ENCODE measurements around the gene TSPAN6. TPM values are rescaled to one million over a fixed set of nuclear protein-coding genes. Genes with fewer than 3 reads are reported as not detected.

The TSPAN6 gene
- total and polyA plus RNA-seq, 5 donors = 6.2 to 11.9 (median 9.1) TPM

GRCh38 chrX:100611951-100612350 lies 24.7 kb downstream of the TSPAN6 start:
- no peak for ATAC-seq
- no peak overlapping the region for H3K27ac ChIP-seq (ENCODE audit: low read length)
- no peaks in the 10 kb centered on the region for H3K4me1 ChIP-seq (ENCODE audit: control insufficient read depth, insufficient read depth, low read length)
- WGBS = 61% methylated on average over 5 of the region's 5 CpGs
- intact Hi-C loops (cut with DNase I) = no loop called here
- H3K9me3 ChIP-seq (ENCODE audit: control insufficient read depth, low read length) = no peaks in the 10 kb centered on the region
- H3K27me3 ChIP-seq (ENCODE audit: control insufficient read depth, insufficient read depth) = no peaks in the 10 kb centered on the region
- no peak overlapping the region for H3K4me3 ChIP-seq (ENCODE audit: low read length)
- no peak for DNase-seq

GRCh38 chrX:100609591-100609990 lies 27.0 kb downstream of the TSPAN6 start:
- WGBS = 3% methylated on average over 1 of the region's 1 CpG
- no peaks in the 10 kb centered on the region for H3K4me1 ChIP-seq (ENCODE audit: control insufficient read depth, insufficient read depth, low read length)
- no peak overlapping the region for H3K27ac ChIP-seq (ENCODE audit: low read length)
- H3K4me3 ChIP-seq (ENCODE audit: low read length) = no peak overlapping the region
- intact Hi-C loops (cut with DNase I) = no loop called here
- H3K9me3 ChIP-seq (ENCODE audit: control insufficient read depth, low read length) = no peaks in the 10 kb centered on the region
- DNase-seq = no peak
- ATAC-seq = no peak
- H3K27me3 ChIP-seq (ENCODE audit: control insufficient read depth, insufficient read depth) = no peaks in the 10 kb centered on the region

GRCh38 chrX:100606753-100607152 lies 29.9 kb downstream of the TSPAN6 start:
- DNase-seq (no peak), ATAC-seq (no peak)
- Histone ChIP-seq H3K4me1 (ENCODE audit: control insufficient read depth, insufficient read depth, low read length) (no peaks in the 10 kb centered on the region), H3K4me3 (ENCODE audit: low read length) (no peak overlapping the region), H3K27ac (ENCODE audit: low read length) (no peak overlapping the region), H3K9me3 (ENCODE audit: control insufficient read depth, low read length) (no peaks in the 10 kb centered on the region), H3K27me3 (ENCODE audit: control insufficient read depth, insufficient read depth) (no peaks in the 10 kb centered on the region)
- 71% methylated on average over 1 of the region's 1 CpG for WGBS
- intact Hi-C loops (cut with DNase I) = no loop called here

GRCh38 chrX:100600758-100601157 lies 35.8 kb downstream of the TSPAN6 start:
- ATAC-seq = no peak
- intact Hi-C loops (cut with DNase I) = no loop called here
- no peak for DNase-seq
- no peak overlapping the region for H3K27ac ChIP-seq (ENCODE audit: low read length)
- no peaks in the 10 kb centered on the region for H3K9me3 ChIP-seq (ENCODE audit: control insufficient read depth, low read length)
- H3K4me3 ChIP-seq (ENCODE audit: low read length) = no peak overlapping the region
- 75% methylated on average over 1 of the region's 1 CpG for WGBS
- no peaks in the 10 kb centered on the region for H3K4me1 ChIP-seq (ENCODE audit: control insufficient read depth, insufficient read depth, low read length)
- H3K27me3 ChIP-seq (ENCODE audit: control insufficient read depth, insufficient read depth) = no peaks in the 10 kb centered on the region

- no peaks in the 10 kb centered on the region for H3K27me3 ChIP-seq (ENCODE audit: control insufficient read depth, insufficient read depth)
Measured at GRCh38 chrX:100600340-100600739, 36.3 kb downstream of the TSPAN6 start.

GRCh38 chrX:100599456-100599855 lies 37.1 kb downstream of the TSPAN6 start:
- no peak overlapping the region for H3K4me3 ChIP-seq (ENCODE audit: low read length)
- no peaks in the 10 kb centered on the region for H3K27me3 ChIP-seq (ENCODE audit: control insufficient read depth, insufficient read depth)
- no peak for ATAC-seq
- intact Hi-C loops (cut with DNase I) = no loop called here
- no peaks in the 10 kb centered on the region for H3K9me3 ChIP-seq (ENCODE audit: control insufficient read depth, low read length)
- no peak overlapping the region for H3K27ac ChIP-seq (ENCODE audit: low read length)
- 88% methylated on average over 9 of the region's 9 CpGs for WGBS
- H3K4me1 ChIP-seq (ENCODE audit: control insufficient read depth, insufficient read depth, low read length) = no peaks in the 10 kb centered on the region
- DNase-seq = no peak

More at GRCh38 chrX:100600340-100600739, 36.3 kb downstream of the TSPAN6 start:
- H3K4me3 ChIP-seq (ENCODE audit: low read length) = no peak overlapping the region
- intact Hi-C loops (cut with DNase I) = no loop called here
- no peaks in the 10 kb centered on the region for H3K4me1 ChIP-seq (ENCODE audit: control insufficient read depth, insufficient read depth, low read length)
- DNase-seq (no peak), ATAC-seq (no peak)
- no peaks in the 10 kb centered on the region for H3K9me3 ChIP-seq (ENCODE audit: control insufficient read depth, low read length)
- no peak overlapping the region for H3K27ac ChIP-seq (ENCODE audit: low read length)

GRCh38 chrX:100596601-100597000 lies 40.0 kb downstream of the TSPAN6 start:
- DNase-seq = no peak
- no peaks in the 10 kb centered on the region for H3K4me1 ChIP-seq (ENCODE audit: control insufficient read depth, insufficient read depth, low read length)
- no peak for ATAC-seq
- intact Hi-C loops (cut with DNase I) = no loop called here
- H3K4me3 ChIP-seq (ENCODE audit: low read length) = no peak overlapping the region
- 49% methylated on average over 2 of the region's 2 CpGs for WGBS
- no peaks in the 10 kb centered on the region for H3K9me3 ChIP-seq (ENCODE audit: control insufficient read depth, low read length)
- no peaks in the 10 kb centered on the region for H3K27me3 ChIP-seq (ENCODE audit: control insufficient read depth, insufficient read depth)
- H3K27ac ChIP-seq (ENCODE audit: low read length) = no peak overlapping the region

- Histone ChIP-seq H3K4me3 (ENCODE audit: low read length) (no peak overlapping the region), H3K27me3 (ENCODE audit: control insufficient read depth, insufficient read depth) (no peaks in the 10 kb centered on the region), H3K4me1 (ENCODE audit: control insufficient read depth, insufficient read depth, low read length) (no peaks in the 10 kb centered on the region), H3K9me3 (ENCODE audit: control insufficient read depth, low read length) (no peaks in the 10 kb centered on the region), H3K27ac (ENCODE audit: low read length) (no peak overlapping the region)
- ATAC-seq (no peak), DNase-seq (no peak)
- intact Hi-C loops (cut with DNase I) = no loop called here
- WGBS = 4% methylated on average over 2 of the region's 2 CpGs
Measured at GRCh38 chrX:100593581-100593980, 43.0 kb downstream of the TSPAN6 start.

- no peaks in the 10 kb centered on the region for H3K27me3 ChIP-seq (ENCODE audit: control insufficient read depth, insufficient read depth)
Measured at GRCh38 chrX:100593126-100593525, 43.5 kb downstream of the TSPAN6 start.

GRCh38 chrX:100591256-100592051 lies 45.2 kb downstream of the TSPAN6 start:
- ATAC-seq (peak in 1 of 2 donors; percentile 14), DNase-seq (peak in 2 of 3 donors; percentile 20 to 60)
- no peaks in the 10 kb centered on the region for H3K27me3 ChIP-seq (ENCODE audit: control insufficient read depth, insufficient read depth)
- no peaks in the 10 kb centered on the region for H3K9me3 ChIP-seq (ENCODE audit: control insufficient read depth, low read length)
- intact Hi-C loops (cut with DNase I) = no loop called here
- 78% methylated on average over 5 of the region's 5 CpGs for WGBS
- H3K4me1 ChIP-seq (ENCODE audit: control insufficient read depth, insufficient read depth, low read length) = no peaks in the 10 kb centered on the region
- H3K27ac ChIP-seq (ENCODE audit: low read length) = no peak overlapping the region
- H3K4me3 ChIP-seq (ENCODE audit: low read length) = no peak overlapping the region

More at GRCh38 chrX:100593126-100593525, 43.5 kb downstream of the TSPAN6 start:
- Histone ChIP-seq H3K4me3 (ENCODE audit: low read length) (no peak overlapping the region), H3K27ac (ENCODE audit: low read length) (no peak overlapping the region), H3K9me3 (ENCODE audit: control insufficient read depth, low read length) (no peaks in the 10 kb centered on the region), H3K4me1 (ENCODE audit: control insufficient read depth, insufficient read depth, low read length) (no peaks in the 10 kb centered on the region)
- intact Hi-C loops (cut with DNase I) = no loop called here
- 17% methylated on average over 2 of the region's 2 CpGs for WGBS
- no peak for DNase-seq
- ATAC-seq = no peak

GRCh38 chrX:100587861-100588260 lies 48.7 kb downstream of the TSPAN6 start:
- no peaks in the 10 kb centered on the region for H3K4me1 ChIP-seq (ENCODE audit: control insufficient read depth, insufficient read depth, low read length)
- H3K4me3 ChIP-seq (ENCODE audit: low read length) = no peak overlapping the region
- ATAC-seq = no peak
- H3K27ac ChIP-seq (ENCODE audit: low read length) = no peak overlapping the region
- no peaks in the 10 kb centered on the region for H3K9me3 ChIP-seq (ENCODE audit: control insufficient read depth, low read length)
- 65% methylated on average over 2 of the region's 2 CpGs for WGBS
- DNase-seq = no peak
- intact Hi-C loops (cut with DNase I) = no loop called here
- no peaks in the 10 kb centered on the region for H3K27me3 ChIP-seq (ENCODE audit: control insufficient read depth, insufficient read depth)

GRCh38 chrX:100586747-100587146 lies 49.9 kb downstream of the TSPAN6 start:
- no peak for ATAC-seq
- Histone ChIP-seq H3K4me3 (ENCODE audit: low read length) (no peak overlapping the region), H3K9me3 (ENCODE audit: control insufficient read depth, low read length) (no peaks in the 10 kb centered on the region), H3K27ac (ENCODE audit: low read length) (no peak overlapping the region), H3K4me1 (ENCODE audit: control insufficient read depth, insufficient read depth, low read length) (no peaks in the 10 kb centered on the region), H3K27me3 (ENCODE audit: control insufficient read depth, insufficient read depth) (no peaks in the 10 kb centered on the region)
- intact Hi-C loops (cut with DNase I) = no loop called here
- no peak for DNase-seq
- 60% methylated on average over 2 of the region's 2 CpGs for WGBS
